Trophoblast cell (in vitro differentiated cells and primary cell): ENCODE results near the gene TGFBR1.

ENCODE experiments used
- DNase-seq, 2 donors: peaks; one replicate each; pipeline ENCODE4 v3.0.0-alpha.2; 2016
- H2AFZ ChIP-seq: 2 replicates; pipeline ENCODE4 v1.6.1; 2013; ENCODE audit warnings: low read length, moderate library complexity, mild to moderate bottlenecking; ENCODE audit not compliant: insufficient read depth, poor library complexity
- H2AK5ac ChIP-seq: 2 replicates; pipeline ENCODE4 v1.6.1; 2013; ENCODE audit warnings: mild to moderate bottlenecking, low read length
- H2BK120ac ChIP-seq: 2 replicates; pipeline ENCODE4 v1.6.1; 2013; ENCODE audit warnings: low read length, mild to moderate bottlenecking, moderate library complexity; ENCODE audit not compliant: insufficient read depth, poor library complexity
- H2BK12ac ChIP-seq: 2 replicates; pipeline ENCODE4 v1.6.1; 2013; ENCODE audit warnings: mild to moderate bottlenecking, low read length, moderate library complexity
- H2BK5ac ChIP-seq: 2 replicates; pipeline ENCODE4 v1.6.1; 2013; ENCODE audit warnings: low read length, low read depth, moderate library complexity, mild to moderate bottlenecking; ENCODE audit not compliant: poor library complexity
- H3K14ac ChIP-seq: 2 replicates; pipeline ENCODE4 v1.6.1; 2013; ENCODE audit warnings: mild to moderate bottlenecking, low read length
- H3K18ac ChIP-seq: 2 replicates; pipeline ENCODE4 v1.6.1; 2013; ENCODE audit warnings: mild to moderate bottlenecking, low read length
- H3K23ac ChIP-seq: 2 replicates; pipeline ENCODE4 v1.6.1; 2013; ENCODE audit warnings: low read length
- H3K27ac ChIP-seq: 2 replicates; pipeline ENCODE4 v1.5.1; 2013; ENCODE audit warnings: low read depth, mild to moderate bottlenecking, inconsistent platforms, low read length, moderate library complexity
- H3K27me3 ChIP-seq: 2 replicates; pipeline ENCODE4 v1.6.1; 2013; ENCODE audit warnings: inconsistent platforms, mild to moderate bottlenecking, low read length, moderate library complexity; ENCODE audit not compliant: insufficient read depth
- H3K36me3 ChIP-seq, 2 experiments: 1 replicate in 1 of 2; 2 replicates in 1 of 2; pipeline ENCODE4 v1.6.1; 2013; ENCODE audit warnings: low read length in 2 of 2, mild to moderate bottlenecking in 2 of 2, moderate library complexity in 1 of 2; ENCODE audit not compliant: insufficient read depth in 2 of 2, control insufficient read depth in 1 of 2
- H3K4ac ChIP-seq: 2 replicates; pipeline ENCODE4 v1.6.1; 2013; ENCODE audit warnings: low read depth, mild to moderate bottlenecking, low read length, moderate library complexity
- H3K4me1 ChIP-seq, 2 experiments: 1 replicate in 1 of 2; 2 replicates in 1 of 2; pipeline ENCODE4 v1.6.1; 2013; ENCODE audit warnings: low read length in 2 of 2, mild to moderate bottlenecking in 2 of 2, moderate library complexity in 1 of 2; ENCODE audit not compliant: insufficient read depth in 2 of 2, control insufficient read depth in 1 of 2
- H3K4me2 ChIP-seq: 2 replicates; pipeline ENCODE4 v1.6.1; 2013; ENCODE audit warnings: inconsistent platforms, mild to moderate bottlenecking, low read length, moderate library complexity
- H3K4me3 ChIP-seq: 2 replicates; pipeline ENCODE4 v1.5.1; 2013; ENCODE audit warnings: mild to moderate bottlenecking, low read depth, low read length, inconsistent platforms
- H3K79me1 ChIP-seq: one replicate; pipeline ENCODE4 v1.6.1; 2013; ENCODE audit warnings: low read length
- H3K79me2 ChIP-seq: 2 replicates; pipeline ENCODE4 v1.6.1; 2013; ENCODE audit warnings: low read length, mild to moderate bottlenecking; ENCODE audit not compliant: control insufficient read depth, insufficient read depth, poor library complexity
- H3K9ac ChIP-seq: 2 replicates; pipeline ENCODE4 v1.6.1; 2013; ENCODE audit warnings: mild to moderate bottlenecking, low read length
- H3K9me3 ChIP-seq: 2 replicates; pipeline ENCODE4 v1.6.1; 2013; ENCODE audit warnings: low read depth, mild to moderate bottlenecking, control low read depth, inconsistent platforms, low read length; ENCODE audit not compliant: insufficient read depth
- H4K12ac ChIP-seq: 2 replicates; pipeline ENCODE4 v1.6.1; 2013; ENCODE audit warnings: low read depth, mild to moderate bottlenecking, low read length, moderate library complexity
- H4K8ac ChIP-seq: 2 replicates; pipeline ENCODE4 v1.6.1; 2013; ENCODE audit warnings: low read depth, mild to moderate bottlenecking, low read length, moderate library complexity
- H4K91ac ChIP-seq: one replicate; pipeline ENCODE4 v1.6.1; 2013; ENCODE audit warnings: low read depth, mild to moderate bottlenecking, low read length, moderate library complexity
- WGBS: extraction: QIAGEN DNeasy Blood & Tissue Kit; methylation state at CpG from one replicate; pipeline ENCODE4 v1.1.7; 2013; ENCODE audit warnings: missing lambda C conversion rate; ENCODE audit not compliant: insufficient read length, insufficient coverage; ENCODE audit errors: extremely low coverage; 5-methylcytosine and 5-hydroxymethylcytosine counted together

Gene TGFBR1

GRCh38 chr9:99101271-99101670 lies 3.6 kb upstream of the TGFBR1 start:
- no peaks in the 10 kb centered on the region for H3K36me3 ChIP-seq
- H2AFZ ChIP-seq: no peak overlapping the region
- H3K27ac ChIP-seq: no peak overlapping the region
- no peak for DNase-seq
- no peak overlapping the region for H4K91ac ChIP-seq
- H3K79me1 ChIP-seq: peaks cover 12% of the 10 kb centered on the region
- H2AK5ac ChIP-seq: no peak overlapping the region
- H3K4me2 ChIP-seq: no peak overlapping the region
- no peak overlapping the region for H2BK12ac ChIP-seq
- H4K8ac ChIP-seq: no peak overlapping the region
- no peak overlapping the region for H3K9ac ChIP-seq
- H3K4me1 ChIP-seq: peaks cover 5 to 8% of the 10 kb centered on the region in 2 experiments
- no peak overlapping the region for H3K18ac ChIP-seq
- WGBS: no CpG with 5 or more reads among the region's 5 CpGs
- no peak overlapping the region for H3K23ac ChIP-seq
- no peak overlapping the region for H3K4me3 ChIP-seq
- H4K12ac ChIP-seq: no peak overlapping the region
- H2BK5ac ChIP-seq: no peak overlapping the region
- no peaks in the 10 kb centered on the region for H3K27me3 ChIP-seq
- H3K4ac ChIP-seq: no peak overlapping the region
- no peaks in the 10 kb centered on the region for H3K9me3 ChIP-seq
- H2BK120ac ChIP-seq: no peak overlapping the region
- no peak overlapping the region for H3K14ac ChIP-seq
- H3K79me2 ChIP-seq: peaks cover 8% of the 10 kb centered on the region

DNA sequence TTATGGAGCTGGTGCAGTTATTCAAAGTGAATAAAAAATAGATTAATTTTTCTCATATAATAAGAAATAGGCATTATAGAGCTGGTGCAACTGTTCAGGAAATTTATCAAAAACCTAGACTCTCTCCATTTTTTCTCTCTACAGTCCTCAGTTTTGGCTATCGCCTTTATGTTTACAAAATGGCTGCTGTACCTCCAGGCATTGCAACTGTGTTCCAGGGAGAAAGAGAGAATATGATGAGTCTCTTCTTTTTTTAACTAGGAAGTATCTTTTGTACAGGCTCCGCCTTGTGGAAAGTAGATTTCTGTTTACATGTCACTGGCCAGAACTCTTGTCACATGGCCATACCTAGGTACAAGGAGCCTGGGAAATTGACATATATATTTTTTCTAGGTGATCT lies 3.1 kb upstream of the TGFBR1 start:
- H2BK120ac ChIP-seq: no peak overlapping the region
- no peak overlapping the region for H3K4ac ChIP-seq
- no peak overlapping the region for H3K14ac ChIP-seq
- no peak overlapping the region for H3K27ac ChIP-seq
- no peak overlapping the region for H2BK5ac ChIP-seq
- no peaks in the 10 kb centered on the region for H3K36me3 ChIP-seq
- H3K27me3 ChIP-seq: no peaks in the 10 kb centered on the region
- H2AK5ac ChIP-seq: no peak overlapping the region
- peaks cover 8% of the 10 kb centered on the region for H3K79me2 ChIP-seq
- no peak overlapping the region for H2AFZ ChIP-seq
- no CpG with 5 or more reads among the region's 2 CpGs for WGBS
- H2BK12ac ChIP-seq: no peak overlapping the region
- H3K4me1 ChIP-seq: peaks cover 5 to 7% of the 10 kb centered on the region in 2 experiments
- H3K79me1 ChIP-seq: peaks cover 12% of the 10 kb centered on the region
- H3K4me3 ChIP-seq: no peak overlapping the region
- no peak overlapping the region for H3K23ac ChIP-seq
- no peak overlapping the region for H4K91ac ChIP-seq
- no peak overlapping the region for H3K4me2 ChIP-seq
- H3K18ac ChIP-seq: no peak overlapping the region
- H3K9ac ChIP-seq: no peak overlapping the region
- H4K12ac ChIP-seq: no peak overlapping the region
- H4K8ac ChIP-seq: no peak overlapping the region
- no peaks in the 10 kb centered on the region for H3K9me3 ChIP-seq
- no peak for DNase-seq

GRCh38 chr9:99103054-99103895 lies 1.6 kb upstream of the TGFBR1 start:
- Histone ChIP-seq H4K91ac (peak overlapping the region; percentile 8), H2AK5ac (no peak overlapping the region), H3K4me3 (no peak overlapping the region), H3K4me1 (peaks cover 5 to 14% of the 10 kb centered on the region in 2 experiments), H3K4me2 (no peak overlapping the region), H3K9ac (no peak overlapping the region), H4K8ac (no peak overlapping the region), H4K12ac (no peak overlapping the region), H3K9me3 (no peaks in the 10 kb centered on the region), H3K27me3 (no peaks in the 10 kb centered on the region), H2AFZ (no peak overlapping the region), H3K4ac (no peak overlapping the region), H3K79me1 (peaks cover 12% of the 10 kb centered on the region), H3K18ac (no peak overlapping the region), H3K23ac (no peak overlapping the region), H3K79me2 (peaks cover 8% of the 10 kb centered on the region), H3K36me3 (no peaks in the 10 kb centered on the region), H3K27ac (no peak overlapping the region), H2BK120ac (peak overlapping the region; percentile 72), H2BK12ac (no peak overlapping the region), H3K14ac (no peak overlapping the region), H2BK5ac (no peak overlapping the region)
- no peak for DNase-seq
- WGBS: no CpG with 5 or more reads among the region's 11 CpGs

- H3K4me2 ChIP-seq: peak overlapping the region; percentile 96
- H3K27me3 ChIP-seq: no peaks in the 10 kb centered on the region
- H3K18ac ChIP-seq: peak overlapping the region; percentile 76
- peaks cover 5 to 14% of the 10 kb centered on the region in 2 experiments for H3K4me1 ChIP-seq
- peak overlapping the region; percentile 89 for H2AFZ ChIP-seq
- peak overlapping the region; percentile 74 for H4K91ac ChIP-seq
- peak overlapping the region; percentile 55 for H4K8ac ChIP-seq
- H3K36me3 ChIP-seq: no peaks in the 10 kb centered on the region
- peak overlapping the region; percentile 35 for H4K12ac ChIP-seq
- peak overlapping the region; percentile 52 for H2BK120ac ChIP-seq
- no peak overlapping the region for H3K9ac ChIP-seq
- no peak overlapping the region for H3K4ac ChIP-seq
- peaks cover 12% of the 10 kb centered on the region for H3K79me1 ChIP-seq
- H3K79me2 ChIP-seq: peaks cover 8% of the 10 kb centered on the region
- H2BK5ac ChIP-seq: peak overlapping the region; percentile 75
- H3K27ac ChIP-seq: peak overlapping the region; percentile 4
- H3K4me3 ChIP-seq: peak overlapping the region; percentile 68
- no peak overlapping the region for H3K23ac ChIP-seq
- peak overlapping the region; percentile 2 for H2AK5ac ChIP-seq
- H2BK12ac ChIP-seq: peak overlapping the region; percentile 81
- WGBS: no CpG with 5 or more reads among the region's 14 CpGs
- H3K9me3 ChIP-seq: no peaks in the 10 kb centered on the region
- peak in 1 of 2 donors; percentile 58 for DNase-seq
- peak overlapping the region; percentile 18 for H3K14ac ChIP-seq
These were observed 933 bp upstream of the TGFBR1 start for GRCh38 chr9:99103901-99104458.
